ENCODE results near the gene PYDC2.
"Not testable (repeated sequence)": the region's sequence is repeated elsewhere in the genome, so short reads cannot be mapped to it uniquely, and the experiment has no call there.

Gene PYDC2

GRCh38 chr3:191455257-191455952 lies 5.6 kb upstream of the PYDC2 start:
- DNase-seq, result no peak
- intact Hi-C loops (cut with DNase I), result no loop called here

DNA sequence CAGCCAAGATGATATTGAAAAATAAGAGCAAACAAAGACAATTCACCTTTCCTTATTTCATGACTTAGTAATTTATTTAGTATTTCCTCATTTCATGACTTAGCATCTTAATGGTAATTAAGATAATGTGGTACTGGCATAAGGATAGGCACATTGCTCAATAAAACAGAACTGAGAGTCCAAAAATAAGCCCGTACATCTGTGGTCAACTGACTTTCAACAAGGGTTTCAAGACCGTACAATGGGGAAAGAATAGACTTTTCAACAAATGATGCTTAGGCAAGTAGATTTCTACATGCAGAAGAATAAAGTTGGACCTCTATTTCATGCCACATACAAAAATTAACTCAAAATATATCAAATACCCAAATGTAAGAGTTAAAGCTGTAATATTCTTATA lies 603 bp upstream of the PYDC2 start:
- DNase-seq, result no peak
- intact Hi-C loops (cut with DNase I), result no loop called here

DNA sequence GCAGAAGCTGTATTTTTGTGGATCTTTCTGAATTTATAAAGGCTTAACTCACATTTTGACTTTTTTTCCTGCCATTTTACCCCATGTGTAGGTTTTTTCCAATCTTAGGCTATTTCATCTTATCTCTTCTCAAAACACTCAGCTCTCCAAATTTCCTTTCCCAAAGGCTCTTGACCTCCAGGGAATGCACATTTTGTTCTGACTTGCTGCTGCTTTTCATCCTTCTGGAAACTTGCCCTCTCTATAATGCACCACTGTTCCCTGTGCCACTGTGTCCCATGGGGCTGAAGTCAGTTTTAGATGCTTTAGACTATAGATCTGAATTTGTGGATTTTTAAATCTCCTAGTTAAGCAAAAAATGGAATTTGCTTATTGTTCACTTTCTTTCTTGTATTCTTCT lies 9.1 kb downstream of the PYDC2 start:
- intact Hi-C loops (cut with DNase I), result no loop called here
- no peak for DNase-seq

- intact Hi-C loops (cut with DNase I), result no loop called here
These were observed 9.6 kb downstream of the PYDC2 start for GRCh38 chr3:191470545-191470944.

GRCh38 chr3:191473661-191474198 lies 12.8 kb downstream of the PYDC2 start:
- DNase-seq, result no peak
- intact Hi-C loops (cut with DNase I), result no loop called here

More at GRCh38 chr3:191470545-191470944, 9.6 kb downstream of the PYDC2 start:
- DNase-seq, result no peak

- no peak for DNase-seq
- intact Hi-C loops (cut with DNase I), result no loop called here
These were observed 15.3 kb downstream of the PYDC2 start for GRCh38 chr3:191476066-191476772.

DNA sequence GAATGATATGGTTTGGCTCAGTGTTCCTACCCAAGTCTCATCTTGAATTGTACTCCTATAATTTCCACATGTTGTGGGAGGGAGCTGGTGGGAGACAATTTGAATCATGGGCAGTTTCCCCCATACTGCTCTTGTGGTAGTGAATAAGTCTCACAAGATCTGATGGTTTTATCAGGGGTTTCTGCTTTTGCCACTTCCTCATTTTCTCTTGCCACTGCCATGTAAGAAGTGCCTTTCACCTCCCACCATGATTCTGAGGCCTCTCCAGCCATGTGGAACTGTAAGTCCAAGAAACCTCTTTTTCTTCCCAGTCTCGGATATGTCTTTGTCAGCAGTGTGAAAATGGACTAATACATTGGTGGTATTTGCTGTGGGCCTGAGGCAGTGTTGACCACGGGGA lies 23.0 kb downstream of the PYDC2 start:
- DNase-seq; intact Hi-C loops (cut with DNase I): not testable (repeated sequence)

DNA sequence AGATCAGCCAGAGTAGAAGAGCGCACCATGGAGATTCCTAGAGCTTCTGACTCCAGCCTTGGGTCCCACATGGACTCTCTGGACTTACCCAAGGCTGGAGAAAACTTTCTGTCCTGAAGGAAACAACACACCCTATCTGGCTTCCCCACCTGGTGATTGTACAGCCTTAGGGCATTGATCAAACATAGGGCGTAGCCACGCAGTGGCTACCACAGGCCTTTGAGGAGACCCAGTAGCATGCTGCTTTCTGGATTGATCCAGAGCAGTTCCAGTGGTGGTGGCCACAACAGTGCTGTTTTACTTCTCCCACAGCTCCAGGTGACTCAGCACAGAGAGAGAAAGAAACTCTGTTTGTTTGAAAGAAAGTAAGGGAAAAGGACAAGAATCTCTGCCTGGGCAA lies 23.5 kb downstream of the PYDC2 start:
- intact Hi-C loops (cut with DNase I), result no loop called here
- no peak for DNase-seq

- intact Hi-C loops (cut with DNase I), result no loop called here
- no peak for DNase-seq
These were observed 31.6 kb downstream of the PYDC2 start for GRCh38 chr3:191492601-191493000.

- intact Hi-C loops (cut with DNase I), result no loop called here
- no peak for DNase-seq
These were observed 32.4 kb downstream of the PYDC2 start for GRCh38 chr3:191493336-191493735.

DNA sequence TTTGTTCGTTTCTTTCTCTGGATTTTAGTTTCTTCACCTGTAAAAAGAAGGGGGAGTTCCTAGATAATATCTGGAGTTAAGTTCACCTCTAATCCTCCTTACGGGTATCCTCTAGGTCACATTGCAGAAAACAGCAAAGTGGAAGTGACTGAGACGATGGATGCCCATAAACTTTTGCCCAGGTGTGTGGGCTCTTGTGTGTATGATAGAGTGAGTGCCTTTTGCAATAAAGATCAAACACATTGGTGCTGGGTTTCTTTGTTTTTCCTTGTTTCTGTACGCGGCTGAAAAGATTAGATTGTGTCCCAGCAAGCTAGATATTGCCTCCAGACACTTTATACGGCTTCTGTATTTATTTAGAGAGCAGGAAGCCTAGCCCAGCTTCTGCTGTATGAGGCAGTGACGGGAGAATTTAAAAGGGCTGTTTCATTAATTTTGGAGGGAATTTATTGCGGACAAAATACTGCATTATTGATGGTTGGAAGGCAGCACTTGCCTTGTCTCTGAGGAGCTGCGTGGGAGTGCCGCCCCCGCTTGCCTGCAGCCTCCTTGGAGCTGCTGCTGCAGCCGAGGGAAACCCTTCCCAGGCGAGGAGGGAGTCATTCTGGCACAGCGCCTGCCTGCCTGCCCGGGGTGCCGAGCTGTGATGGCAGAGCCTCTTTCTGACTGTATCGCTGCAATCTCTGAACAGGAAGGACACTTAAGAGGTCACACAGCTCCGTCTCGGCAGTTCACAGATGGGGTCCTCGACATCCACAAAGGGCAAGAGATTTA lies 38.5 kb downstream of the PYDC2 start:
- intact Hi-C loops (cut with DNase I), result no loop called here
- peak; percentile 61 to 94 (median 80) for DNase-seq

DNA sequence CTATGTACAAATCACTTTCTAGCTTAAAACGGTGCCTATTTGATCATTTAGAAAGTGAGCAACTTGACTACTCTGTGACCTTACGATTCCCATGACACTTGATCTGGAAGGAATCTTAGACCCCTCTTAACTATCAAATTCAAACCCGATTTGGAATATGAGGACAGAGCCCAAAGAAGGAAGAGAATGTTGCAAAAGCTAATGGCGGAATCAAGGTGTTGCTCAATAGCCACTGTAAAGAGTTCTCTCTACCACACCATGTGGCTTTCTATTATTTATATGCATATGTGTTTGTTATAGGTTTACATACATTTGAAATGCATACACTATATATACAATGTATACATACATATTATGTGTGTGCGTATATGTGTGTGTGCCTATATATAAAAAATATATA lies 39.9 kb downstream of the PYDC2 start:
- intact Hi-C loops (cut with DNase I), result no loop called here
- no peak for DNase-seq

DNA sequence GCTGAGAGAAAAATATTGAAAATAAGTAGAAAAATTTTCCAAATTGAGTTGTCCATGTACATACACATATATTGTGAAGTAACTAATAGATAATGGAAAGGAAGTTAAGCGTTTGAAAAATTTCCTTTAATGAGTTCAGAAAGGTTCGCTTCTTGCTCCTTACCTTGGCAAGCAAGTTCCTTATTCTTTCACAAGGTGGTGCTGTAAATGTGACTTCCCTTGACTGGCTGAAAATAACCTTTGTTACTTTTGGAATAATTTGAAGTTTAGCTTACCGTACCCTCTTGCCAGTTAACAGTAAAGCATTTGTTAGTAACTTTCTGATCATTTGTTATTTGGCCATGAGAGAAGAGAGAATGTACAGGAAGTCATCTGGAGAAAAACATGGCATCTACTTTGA lies 41.6 kb downstream of the PYDC2 start:
- intact Hi-C loops (cut with DNase I), result no loop called here
- no peak for DNase-seq

- no peak for DNase-seq
- intact Hi-C loops (cut with DNase I), result no loop called here
These were observed 48.1 kb downstream of the PYDC2 start for GRCh38 chr3:191509078-191509477.
